LHCN-M2 (cell line): ENCODE measurements around the gene BLOC1S6. TPM values are rescaled to one million over a fixed set of nuclear protein-coding genes. Genes with fewer than 3 reads are reported as not detected.

ENCODE experiments used
- DNase-seq: peaks from one replicate; pipeline ENCODE4 v3.0.0-alpha.2; 2012; ENCODE audit warnings: low read depth
- polyA plus RNA-seq: library from polyadenylated mRNA; unstranded; fragments of >200 nt; gene quantifications from one replicate; pipeline ENCODE4 v1.2.1, GENCODE V29; 2012; ENCODE audit warnings: missing spikeins
- total RNA-seq: library from RNA; depleted of rRNA; stranded (reverse); fragments of >200 nt; gene quantifications from 2 replicates; pipeline ENCODE4 v1.2.3, GENCODE V29; 2014; rRNA removed

The BLOC1S6 gene
- total RNA-seq, result 77.1 and 80.0 TPM in 2 replicates
- polyA plus RNA-seq, result 20.9 TPM

DNA sequence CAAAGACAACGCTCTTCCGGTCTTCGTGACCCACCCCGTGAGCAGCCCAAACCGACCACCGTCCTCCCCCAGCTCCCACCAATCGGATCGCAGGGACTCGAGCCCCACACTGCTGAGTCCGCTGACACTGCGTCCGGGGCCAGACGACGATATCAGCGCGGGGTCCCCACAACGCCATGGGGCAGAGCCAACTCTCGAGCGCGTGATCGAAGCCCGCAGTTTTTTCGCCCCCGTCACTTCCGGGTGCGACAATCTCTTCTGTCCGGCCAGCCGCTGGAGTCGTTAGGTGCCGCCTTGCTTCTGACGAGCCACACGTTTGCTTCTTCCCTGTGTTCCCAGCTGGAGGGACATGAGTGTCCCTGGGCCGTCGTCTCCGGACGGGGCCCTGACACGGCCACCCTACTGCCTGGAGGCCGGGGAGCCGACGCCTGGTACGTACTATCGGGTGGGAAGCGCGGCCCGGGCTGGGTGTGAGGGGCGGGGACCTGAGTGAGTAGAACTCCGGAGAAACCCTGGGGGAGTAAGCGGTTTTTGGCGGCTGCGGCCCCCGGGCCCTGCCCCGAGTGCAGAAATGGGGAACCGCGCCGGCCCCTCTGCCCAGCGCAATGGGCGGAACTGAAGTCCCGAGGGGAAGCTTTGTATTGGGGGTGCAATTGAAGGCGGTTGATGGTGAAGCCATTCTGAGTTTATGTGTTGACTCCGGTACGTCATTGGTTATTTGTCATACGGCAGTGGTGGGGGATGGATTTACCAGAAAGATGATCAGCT lies at the start of gene BLOC1S6:
BLOC1S6 (plus strand) TSS at position 285 of the 768 bp plus-strand sequence; CDS start at position 350, 65 bp downstream.
- peak; percentile 92 for DNase-seq

DNA sequence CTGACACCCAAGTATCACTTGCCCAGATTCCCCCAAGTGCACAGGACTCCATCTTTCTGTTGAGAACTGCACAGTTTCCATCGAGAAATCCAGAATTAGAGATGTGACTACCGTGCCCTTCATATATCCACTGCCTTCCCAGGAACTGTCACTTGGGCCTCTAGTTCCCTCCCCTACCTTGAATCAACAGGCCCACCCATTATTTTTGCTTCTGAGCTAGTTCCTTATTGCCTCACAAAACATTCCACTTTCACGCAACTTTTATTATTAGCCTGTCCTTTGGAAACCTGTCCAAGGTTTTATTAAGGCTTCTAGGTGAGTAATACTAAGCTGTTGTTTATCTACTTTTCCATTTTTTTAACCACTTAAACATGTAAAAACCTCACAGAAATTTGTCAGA lies 47.5 kb upstream of the BLOC1S6 start:
- no peak for DNase-seq

GRCh38 chr15:45540531-45540930 lies 46.6 kb upstream of the BLOC1S6 start:
- no peak for DNase-seq

GRCh38 chr15:45543051-45543450 lies 44.1 kb upstream of the BLOC1S6 start:
- no peak for DNase-seq

GRCh38 chr15:45544266-45545023 lies 42.7 kb upstream of the BLOC1S6 start:
- no peak for DNase-seq

DNA sequence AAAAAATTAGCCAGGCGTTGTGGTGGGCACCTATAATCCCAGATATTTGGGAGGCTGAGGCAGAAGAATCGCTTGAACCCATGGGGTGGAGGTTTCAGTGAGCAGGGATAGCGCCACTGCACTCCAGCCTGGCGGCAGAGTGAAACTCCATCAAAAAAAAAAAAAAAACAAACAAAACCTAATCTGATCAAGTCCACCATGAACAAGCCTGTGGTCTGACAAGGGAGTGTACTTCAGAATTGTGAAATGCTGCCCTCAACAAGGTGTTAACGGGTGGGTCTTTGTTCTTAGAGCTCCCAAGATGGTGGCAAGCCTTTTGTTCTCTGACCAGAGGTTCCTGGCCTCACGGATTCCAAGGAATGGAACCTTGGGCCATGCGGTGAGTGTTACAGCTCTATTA lies 40.4 kb upstream of the BLOC1S6 start:
- no peak for DNase-seq

GRCh38 chr15:45548753-45549520 lies 38.2 kb upstream of the BLOC1S6 start:
- DNase-seq, result no peak

GRCh38 chr15:45549541-45550220 lies 37.5 kb upstream of the BLOC1S6 start:
- peak; percentile 51 for DNase-seq

DNA sequence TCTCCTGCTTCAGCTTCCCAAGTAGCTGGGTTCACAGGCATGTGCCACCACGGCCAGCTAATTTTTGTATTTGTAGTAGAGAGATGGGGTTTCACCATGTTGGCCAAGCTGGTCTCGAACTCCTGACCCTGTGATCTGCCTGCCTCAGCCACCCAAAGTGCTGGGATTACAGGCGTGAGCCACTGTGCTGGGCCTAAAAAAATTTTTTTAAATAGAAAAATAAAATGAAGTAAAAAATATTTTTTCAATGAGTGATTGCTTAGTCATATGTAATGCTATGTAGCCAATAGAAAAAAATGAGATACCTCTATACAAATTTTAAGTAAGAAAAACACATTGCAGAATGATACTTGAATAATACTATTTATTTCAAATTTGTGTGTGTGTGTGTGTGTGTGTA lies 36.7 kb upstream of the BLOC1S6 start:
- DNase-seq, result peak; percentile 52

DNA sequence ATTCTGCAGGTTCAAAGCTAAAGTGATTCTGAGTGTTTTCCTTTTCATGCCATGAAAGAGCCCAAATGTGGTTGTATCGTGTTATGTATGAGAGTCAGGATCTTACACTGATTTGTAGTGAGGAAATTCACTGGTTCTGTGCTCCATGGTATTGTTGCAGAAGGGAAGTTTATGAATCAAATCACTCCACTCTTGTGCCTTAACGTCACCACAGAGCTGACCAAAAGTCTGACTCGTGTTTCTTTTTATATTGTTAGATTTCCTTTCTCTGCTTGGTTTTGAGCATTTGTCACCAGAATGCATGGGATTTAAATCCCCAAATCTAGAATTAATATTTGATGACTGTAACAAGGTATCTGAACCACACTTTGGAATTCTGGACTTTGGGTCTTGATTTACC lies 35.5 kb upstream of the BLOC1S6 start:
- DNase-seq, result peak; percentile 4

GRCh38 chr15:45555934-45556608 lies 31.1 kb upstream of the BLOC1S6 start:
- DNase-seq, result no peak

- no peak for DNase-seq
These were observed 14.6 kb upstream of the BLOC1S6 start for GRCh38 chr15:45572617-45573016.

- peak; percentile 12 for DNase-seq
These were observed 13.1 kb upstream of the BLOC1S6 start for GRCh38 chr15:45573961-45574629.

DNA sequence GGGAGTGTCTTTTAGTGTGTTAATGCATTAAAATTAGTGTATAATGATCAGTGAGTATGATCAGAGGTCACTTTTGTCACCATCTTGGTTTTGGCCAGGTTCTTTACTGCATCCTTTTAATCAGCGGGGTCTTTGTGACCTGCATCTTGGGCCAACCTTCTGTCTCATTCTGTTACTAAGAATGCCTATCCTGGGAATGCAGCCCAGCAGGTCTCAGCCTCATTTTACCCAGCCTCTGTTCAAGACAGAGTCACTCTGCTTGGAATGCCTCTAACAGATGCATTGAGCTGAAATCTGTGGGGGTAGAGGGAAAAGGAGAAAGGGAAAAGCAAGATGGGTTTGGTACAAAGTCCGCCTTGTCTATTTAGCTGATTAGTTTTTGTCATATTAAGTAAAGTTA lies 5.3 kb upstream of the BLOC1S6 start:
- DNase-seq, result no peak

- DNase-seq, result no peak
These were observed 3.2 kb upstream of the BLOC1S6 start for GRCh38 chr15:45583731-45584639.

DNA sequence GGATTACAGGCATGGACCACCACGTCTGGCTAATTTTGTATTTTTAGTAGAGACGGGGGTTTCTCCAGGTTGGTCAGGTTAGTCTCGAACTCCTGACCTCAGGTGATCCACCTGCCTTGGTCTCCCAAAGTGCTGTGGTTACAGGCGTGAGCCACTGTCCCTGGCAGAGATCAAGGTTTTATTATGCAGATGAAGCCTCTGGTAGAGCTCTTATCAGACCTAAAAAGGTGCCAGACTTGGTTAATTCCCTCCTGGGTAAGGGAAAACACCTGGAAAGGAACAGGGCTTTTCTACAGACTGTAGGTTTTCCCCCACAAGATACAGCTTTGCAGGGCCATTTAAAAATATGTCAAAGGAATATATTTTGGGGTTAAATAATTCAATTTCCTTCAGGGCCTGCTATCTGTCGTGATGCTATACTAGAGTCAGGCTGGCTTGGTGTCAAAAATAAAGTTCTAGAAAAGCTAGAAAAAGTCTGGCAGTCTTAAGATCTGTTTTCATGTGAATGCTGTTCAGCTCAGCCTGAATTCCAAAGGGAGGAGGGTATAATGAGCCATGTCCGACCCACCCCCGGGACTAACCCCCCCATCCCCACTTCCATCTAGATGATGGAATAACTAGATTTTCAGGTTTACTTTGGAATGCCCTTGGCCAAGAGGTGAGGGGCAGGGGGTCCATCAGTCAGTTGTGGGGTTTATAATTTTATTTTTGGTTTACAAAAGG lies 1.9 kb upstream of the BLOC1S6 start:
- no peak for DNase-seq

DNA sequence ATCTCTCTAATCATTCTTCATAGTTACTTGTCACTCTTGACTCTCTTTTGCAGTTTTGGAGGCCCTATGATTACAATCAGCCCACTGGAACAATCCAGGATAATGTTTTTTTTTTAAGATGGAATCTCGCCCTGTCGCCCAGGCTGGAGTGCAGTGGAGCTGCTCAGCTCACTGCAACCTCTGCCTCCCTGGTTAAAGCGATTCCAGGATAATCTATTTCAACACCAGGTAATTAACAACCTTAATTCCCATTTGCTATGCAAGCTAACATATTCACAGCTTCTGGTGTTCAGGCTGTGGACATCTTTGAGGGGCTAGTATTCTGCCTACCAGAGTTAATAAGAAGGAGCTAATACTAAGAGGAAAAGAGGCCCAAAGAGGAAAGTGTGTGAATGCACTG lies 1.1 kb upstream of the BLOC1S6 start:
- DNase-seq, result no peak

GRCh38 chr15:45586601-45587094 lies 531 bp upstream of the BLOC1S6 start:
- DNase-seq, result no peak

DNA sequence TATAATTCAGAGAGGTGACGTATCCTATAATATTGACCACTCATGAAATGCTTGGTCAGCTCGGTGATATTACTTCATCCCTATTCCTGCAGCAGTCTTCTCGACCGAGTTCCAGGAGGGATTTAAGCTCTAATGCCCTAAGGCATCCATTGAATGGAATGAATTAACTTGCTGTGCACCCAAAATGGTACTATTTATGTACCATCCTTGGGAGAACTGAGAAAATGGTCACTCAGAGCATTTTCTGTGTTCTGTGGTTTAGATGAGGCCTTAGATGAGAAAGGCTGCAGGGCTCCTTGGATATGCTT lies 638 bp downstream of the BLOC1S6 start:
- no peak for DNase-seq
